ENCODE measurements around the gene AARSD1.
A peak's percentile ranks its signal among the peaks of the same experiment; 100 is the strongest.
"Not testable (repeated sequence)": the region's sequence is repeated elsewhere in the genome, so short reads cannot be mapped to it uniquely, and the experiment has no call there.

AARSD1 gene

GRCh38 chr17:42919522-42920077, 44.7 kb downstream of the AARSD1 start:
- not testable (repeated sequence) for DNase-seq (ENCODE audit: low spot score)

GRCh38 chr17:42918902-42919521, 45.2 kb downstream of the AARSD1 start:
- no peak for DNase-seq (ENCODE audit: low spot score)

GRCh38 chr17:42917236-42917603, 47.0 kb downstream of the AARSD1 start:
- DNase-seq (ENCODE audit: low spot score) = no peak

GRCh38 chr17:42916388-42917235, 47.6 kb downstream of the AARSD1 start:
- DNase-seq (ENCODE audit: low spot score) = not testable (repeated sequence)

GRCh38 chr17:42915288-42915687, 49.0 kb downstream of the AARSD1 start:
- not testable (repeated sequence) for DNase-seq (ENCODE audit: low spot score)

- DNase-seq (ENCODE audit: low spot score) = no peak
These were observed 50.2 kb downstream of the AARSD1 start for GRCh38 chr17:42913981-42914617.

GRCh38 chr17:42913522-42913921, 50.7 kb downstream of the AARSD1 start:
- no peak for DNase-seq (ENCODE audit: low spot score)

- DNase-seq (ENCODE audit: low spot score) = peak; percentile 25
These were observed 55.2 kb downstream of the AARSD1 start for GRCh38 chr17:42908872-42909700.

- no peak for DNase-seq (ENCODE audit: low spot score)
These were observed 57.3 kb downstream of the AARSD1 start for GRCh38 chr17:42906772-42907446.

GRCh38 chr17:42904110-42904469, 60.2 kb downstream of the AARSD1 start:
- DNase-seq (ENCODE audit: low spot score) = no peak

GRCh38 chr17:42901535-42902229, 62.6 kb downstream of the AARSD1 start:
- no peak for DNase-seq (ENCODE audit: low spot score)

All from hepatic stellate cell (primary cell).